ENCODE measurements around the gene APOM.

The APOM gene

GRCh38 chr6:31687860-31688693, 32.4 kb downstream of the APOM start:
- H3K4me3 ChIP-seq (ENCODE audit: low read length) = no peak overlapping the region
- TF ChIP-seq CTCF (conservative IDR thresholded peaks at IDR 0.05; ENCODE audit: low read length) = no peak
- no peak for DNase-seq (ENCODE audit: low read depth)

- peak; percentile 47 for TF ChIP-seq CTCF (conservative IDR thresholded peaks at IDR 0.05; ENCODE audit: low read length)
- no peak overlapping the region for H3K4me3 ChIP-seq (ENCODE audit: low read length)
- no peak for DNase-seq (ENCODE audit: low read depth)
These were observed 33.8 kb downstream of the APOM start for GRCh38 chr6:31689249-31690110.

- no peak overlapping the region for H3K4me3 ChIP-seq (ENCODE audit: low read length)
- no peak for DNase-seq (ENCODE audit: low read depth)
- TF ChIP-seq CTCF (conservative IDR thresholded peaks at IDR 0.05; ENCODE audit: low read length) = no peak
These were observed 34.8 kb downstream of the APOM start for GRCh38 chr6:31690231-31691077.

- no peak for DNase-seq (ENCODE audit: low read depth)
- no peak for TF ChIP-seq CTCF (conservative IDR thresholded peaks at IDR 0.05; ENCODE audit: low read length)
- no peak overlapping the region for H3K4me3 ChIP-seq (ENCODE audit: low read length)
These were observed 35.4 kb downstream of the APOM start for GRCh38 chr6:31691078-31691463.

GRCh38 chr6:31691564-31692108, 35.9 kb downstream of the APOM start:
- DNase-seq (ENCODE audit: low read depth) = no peak
- TF ChIP-seq CTCF (conservative IDR thresholded peaks at IDR 0.05; ENCODE audit: low read length) = no peak
- H3K4me3 ChIP-seq (ENCODE audit: low read length) = no peak overlapping the region

- TF ChIP-seq CTCF (conservative IDR thresholded peaks at IDR 0.05; ENCODE audit: low read length) = no peak
- no peak overlapping the region for H3K4me3 ChIP-seq (ENCODE audit: low read length)
- DNase-seq (ENCODE audit: low read depth) = no peak
These were observed 36.7 kb downstream of the APOM start for GRCh38 chr6:31692353-31692752.
